Ishikawa (cell line): Measurements from ENCODE around the gene IFIT1B.

Experiments
- CREB1 ChIP-seq: IDR thresholded peaks from 2 replicates; pipeline ENCODE4 v1.6.1; 2012; ENCODE audit warnings: low read depth
- EGR1 ChIP-seq: IDR thresholded peaks from 2 replicates; pipeline ENCODE4 v1.6.1; 2012
- EP300 ChIP-seq: IDR thresholded peaks from 2 replicates; pipeline ENCODE4 v1.6.1; 2012; ENCODE audit warnings: borderline replicate concordance
- MAX ChIP-seq: IDR thresholded peaks from 2 replicates; pipeline ENCODE4 v1.6.1; 2012
- NFIC ChIP-seq: IDR thresholded peaks from 2 replicates; pipeline ENCODE4 v1.6.1; 2012
- RAD21 ChIP-seq: IDR thresholded peaks from 2 replicates; pipeline ENCODE4 v1.6.1; 2012; ENCODE audit warnings: low read depth
- REST ChIP-seq: IDR thresholded peaks from 2 replicates; pipeline ENCODE4 v1.6.1; 2012; ENCODE audit warnings: low read depth, mild to moderate bottlenecking
- TAF1 ChIP-seq: IDR thresholded peaks from 2 replicates; pipeline ENCODE4 v1.6.1; 2012; ENCODE audit warnings: low read depth, mild to moderate bottlenecking
- TCF12 ChIP-seq: IDR thresholded peaks from 2 replicates; pipeline ENCODE4 v1.6.1; 2012; ENCODE audit warnings: low read depth
- YY1 ChIP-seq: IDR thresholded peaks from 2 replicates; pipeline ENCODE4 v1.6.1; 2012; ENCODE audit warnings: low read depth

- TF ChIP-seq NFIC (no peak), REST (no peak), RAD21 (no peak), TCF12 (no peak), TAF1 (no peak), CREB1 (no peak), EP300 (no peak), MAX (no peak), YY1 (no peak), EGR1 (no peak)
These were observed 26.5 kb downstream of the IFIT1B start for GRCh38 chr10:89404104-89405047.
